CD4-positive, alpha-beta T cell (primary cell): Measurements from ENCODE around the gene UEVLD. TPM values are rescaled to one million over a fixed set of nuclear protein-coding genes. Genes with fewer than 3 reads are reported as not detected.

Source experiments
- ATAC-seq: fragments of 200-7000 bp; cut with Tn5 transposase; one replicate; pipeline ENCODE4 v1.10.0; 2022; ENCODE audit warnings: mild to moderate bottlenecking; ENCODE audit not compliant: poor library complexity
- CTCF ChIA-PET: fragments of 350-600 bp; sonication (Branson Sonifier 250); formaldehyde crosslinking; loops from one replicate; lab custom pipeline; 2021; ENCODE audit warnings: antibody characterized with exemption, inconsistent platforms; lab: Charles Lee
- POLR2A ChIA-PET: fragments of 350-600 bp; sonication (Branson Sonifier 250); formaldehyde crosslinking; loops from one replicate; lab custom pipeline; 2021; ENCODE audit warnings: antibody characterized with exemption, inconsistent platforms; lab: Charles Lee
- DNase-seq, 14 experiments: peaks; one replicate each; pipeline ENCODE4 v3.0.0-alpha.2; 2013 to 2020; ENCODE audit warnings: mixed read lengths in 2 of 14
- H3K27ac ChIP-seq, 2 donors: one replicate each; pipeline versions ENCODE4 v1.5.1 to v1.7.0; 2013; ENCODE audit warnings: low read length in 2 of 2, low read depth in 1 of 2, mild to moderate bottlenecking in 1 of 2
- H3K27me3 ChIP-seq, 2 experiments: 1 replicate in 1 of 2; 2 replicates in 1 of 2; pipeline versions ENCODE4 v1.6.1 to v1.7.0; 2013; ENCODE audit warnings: low read length in 2 of 2, control low read depth in 1 of 2, mild to moderate bottlenecking in 1 of 2, moderate library complexity in 1 of 2; ENCODE audit not compliant: insufficient read depth in 2 of 2, control insufficient read depth in 1 of 2
- H3K36me3 ChIP-seq: one replicate; pipeline ENCODE4 v1.6.1; 2013; ENCODE audit warnings: low read length, control low read depth; ENCODE audit not compliant: insufficient read depth
- H3K4me1 ChIP-seq: one replicate; pipeline ENCODE4 v1.6.1; 2013; ENCODE audit warnings: low read length, control low read depth; ENCODE audit not compliant: insufficient read depth
- H3K4me3 ChIP-seq: one replicate; pipeline ENCODE4 v1.5.1; 2013; ENCODE audit warnings: mild to moderate bottlenecking, low read length, moderate library complexity
- H3K9me3 ChIP-seq, 2 experiments: 1 replicate in 1 of 2; 2 replicates in 1 of 2; pipeline versions ENCODE4 v1.6.1 to v1.7.0; 2013; ENCODE audit warnings: low read length in 2 of 2, mild to moderate bottlenecking in 2 of 2, control low read depth in 1 of 2, moderate library complexity in 1 of 2; ENCODE audit not compliant: control insufficient read depth in 1 of 2, insufficient read depth in 1 of 2
- H3K27ac Mint-ChIP-seq: one replicate; pipeline ENCODE4 v1.8.0; 2020; ENCODE audit warnings: mixed read lengths
- H3K27me3 Mint-ChIP-seq: one replicate; pipeline ENCODE4 v1.8.0; 2021; ENCODE audit warnings: mixed read lengths
- H3K36me3 Mint-ChIP-seq: one replicate; pipeline ENCODE4 v1.8.0; 2021; ENCODE audit warnings: low read depth, mixed read lengths
- H3K4me1 Mint-ChIP-seq: one replicate; pipeline ENCODE4 v1.8.0; 2021; ENCODE audit warnings: low read depth, mixed read lengths
- H3K4me3 Mint-ChIP-seq: one replicate; pipeline ENCODE4 v1.8.0; 2020; ENCODE audit warnings: mild to moderate bottlenecking, mixed read lengths
- H3K9me3 Mint-ChIP-seq: one replicate; pipeline ENCODE4 v1.8.0; 2020; ENCODE audit warnings: mixed read lengths
- intact Hi-C, 2 experiments: fragments of 100-400 bp; cut with DNase I in 1 of 2; cut with micrococcal nuclease in 1 of 2; formaldehyde crosslinking; loops; one replicate each; pipeline versions ENCODE4 v1.15.1 to v1.9.0; 2023 to 2025; cut with DNase I, micrococcal nuclease
- total RNA-seq, 174 experiments: library from RNA in 2 of 174; stranded (reverse) in 2 of 174; gene quantifications; one replicate each; pipeline ENCODE4 v1.2.3 and lab custom pipeline; 2021 to 2026
- TF ChIP-seq, protein P1 (sequence below): fragments of 200-600 bp; IDR thresholded peaks from one replicate; pipeline ENCODE4 v1.8.0; 2022; ENCODE audit warnings: antibody characterized with exemption, mild to moderate bottlenecking

UEVLD gene
- total RNA-seq, 2 experiments from 2014 or later = 1.5 to 2.9 TPM

GRCh38 chr11:18492888-18493287, 95.6 kb downstream of the UEVLD start:
- ChIA-PET CTCF (interaction anchor here (0.6 to 1.2 kb wide), 2 partner anchors 14 to 29 kb away, joined by 3 read pairs; no protein-coding TSS in a partner anchor), POLR2A (no interaction called here)
- H3K4me1 ChIP-seq = no peaks in the 10 kb centered on the region
- H3K9me3 Mint-ChIP-seq = no peaks in the 10 kb centered on the region
- H3K36me3 Mint-ChIP-seq = peaks cover 91% of the 10 kb centered on the region
- H3K36me3 ChIP-seq = peaks cover 51% of the 10 kb centered on the region
- H3K9me3 ChIP-seq = no peaks in the 10 kb centered on the region
- intact Hi-C loops = loop anchor here in 1 of 2 experiments (10.0 kb wide), 1 partner anchor 198 kb away; no protein-coding TSS in a partner anchor
- DNase-seq (no peak), ATAC-seq (no peak)
- no peaks in the 10 kb centered on the region for H3K27me3 Mint-ChIP-seq
- H3K4me1 Mint-ChIP-seq = peaks cover 13% of the 10 kb centered on the region
- H3K27ac ChIP-seq = no peak overlapping the region
- no peak overlapping the region for H3K4me3 Mint-ChIP-seq
- H3K27me3 ChIP-seq = no peaks in the 10 kb centered on the region
- no peak overlapping the region for H3K4me3 ChIP-seq
- peak overlapping the region; percentile 1 for H3K27ac Mint-ChIP-seq
- TF ChIP-seq, protein P1, sequence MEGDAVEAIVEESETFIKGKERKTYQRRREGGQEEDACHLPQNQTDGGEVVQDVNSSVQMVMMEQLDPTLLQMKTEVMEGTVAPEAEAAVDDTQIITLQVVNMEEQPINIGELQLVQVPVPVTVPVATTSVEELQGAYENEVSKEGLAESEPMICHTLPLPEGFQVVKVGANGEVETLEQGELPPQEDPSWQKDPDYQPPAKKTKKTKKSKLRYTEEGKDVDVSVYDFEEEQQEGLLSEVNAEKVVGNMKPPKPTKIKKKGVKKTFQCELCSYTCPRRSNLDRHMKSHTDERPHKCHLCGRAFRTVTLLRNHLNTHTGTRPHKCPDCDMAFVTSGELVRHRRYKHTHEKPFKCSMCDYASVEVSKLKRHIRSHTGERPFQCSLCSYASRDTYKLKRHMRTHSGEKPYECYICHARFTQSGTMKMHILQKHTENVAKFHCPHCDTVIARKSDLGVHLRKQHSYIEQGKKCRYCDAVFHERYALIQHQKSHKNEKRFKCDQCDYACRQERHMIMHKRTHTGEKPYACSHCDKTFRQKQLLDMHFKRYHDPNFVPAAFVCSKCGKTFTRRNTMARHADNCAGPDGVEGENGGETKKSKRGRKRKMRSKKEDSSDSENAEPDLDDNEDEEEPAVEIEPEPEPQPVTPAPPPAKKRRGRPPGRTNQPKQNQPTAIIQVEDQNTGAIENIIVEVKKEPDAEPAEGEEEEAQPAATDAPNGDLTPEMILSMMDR = no peak

DNA sequence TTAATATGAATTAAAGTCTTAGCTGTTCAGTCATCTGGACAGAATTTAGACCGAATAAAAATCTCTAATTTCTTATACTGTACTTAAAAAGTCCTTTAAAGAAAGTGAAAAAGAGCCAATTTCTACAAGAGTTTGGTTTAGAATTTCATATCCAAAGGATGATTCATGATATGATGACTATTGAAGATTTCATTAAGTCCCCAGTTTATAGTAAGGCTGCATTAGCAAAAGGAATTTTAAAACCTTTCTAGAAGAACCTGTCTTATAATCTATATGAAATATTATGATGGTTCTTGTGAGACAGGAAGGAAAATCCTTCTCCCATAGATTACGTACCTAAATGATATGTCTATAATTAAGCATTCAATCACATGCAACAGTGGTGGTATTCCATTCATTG, 96.6 kb downstream of the UEVLD start:
- intact Hi-C loops = loop anchor here in 1 of 2 experiments (10.0 kb wide), 1 partner anchor 197 kb away; no protein-coding TSS in a partner anchor
- H3K36me3 Mint-ChIP-seq = peaks cover 91% of the 10 kb centered on the region
- peaks cover 51% of the 10 kb centered on the region for H3K36me3 ChIP-seq
- H3K9me3 Mint-ChIP-seq = no peaks in the 10 kb centered on the region
- DNase-seq (no peak), ATAC-seq (no peak)
- H3K27me3 ChIP-seq = no peaks in the 10 kb centered on the region
- no peak overlapping the region for H3K27ac ChIP-seq
- CTCF ChIA-PET = no interaction called here
- H3K27me3 Mint-ChIP-seq = no peaks in the 10 kb centered on the region
- no peak overlapping the region for H3K27ac Mint-ChIP-seq
- TF ChIP-seq, protein P1 = no peak
- H3K4me1 Mint-ChIP-seq = peaks cover 13% of the 10 kb centered on the region
- no peak overlapping the region for H3K4me3 ChIP-seq
- H3K4me3 Mint-ChIP-seq = no peak overlapping the region
- POLR2A ChIA-PET = no interaction called here
- no peaks in the 10 kb centered on the region for H3K9me3 ChIP-seq
- H3K4me1 ChIP-seq = no peaks in the 10 kb centered on the region

GRCh38 chr11:18490736-18491485, 97.6 kb downstream of the UEVLD start:
- peak overlapping the region; percentile 7 for H3K27ac Mint-ChIP-seq

More at GRCh38 chr11:18490736-18491485, 97.6 kb downstream of the UEVLD start:
- Mint-ChIP-seq H3K4me1 (peaks cover 13% of the 10 kb centered on the region), H3K9me3 (no peaks in the 10 kb centered on the region), H3K4me3 (no peak overlapping the region), H3K27me3 (no peaks in the 10 kb centered on the region), H3K36me3 (peaks cover 92% of the 10 kb centered on the region)
- Histone ChIP-seq H3K27me3 (no peaks in the 10 kb centered on the region), H3K36me3 (peaks cover 52% of the 10 kb centered on the region), H3K27ac (no peak overlapping the region), H3K4me1 (no peaks in the 10 kb centered on the region), H3K4me3 (no peak overlapping the region), H3K9me3 (no peaks in the 10 kb centered on the region)
- DNase-seq (no peak), ATAC-seq (no peak)
- POLR2A ChIA-PET = no interaction called here
- intact Hi-C loops = loop anchor here in 1 of 2 experiments (10.0 kb wide), 1 partner anchor 196 kb away; no protein-coding TSS in a partner anchor
- TF ChIP-seq, protein P1 = no peak
- CTCF ChIA-PET = no interaction called here
